ENCODE results near the gene MLC1. TPM values are rescaled to one million over a fixed set of nuclear protein-coding genes. Genes with fewer than 3 reads are reported as not detected.
"Not testable (repeated sequence)": the region's sequence is repeated elsewhere in the genome, so short reads cannot be mapped to it uniquely, and the experiment has no call there.

MLC1 gene
- total RNA-seq, 1 donor, result under 0.01 TPM

GRCh38 chr22:50087646-50088045 is 2.4 kb upstream of the MLC1 start:
- Histone ChIP-seq H3K36me3 (ENCODE audit: insufficient read depth, low read length) (no peaks in the 10 kb centered on the region), H3K4me1 (ENCODE audit: insufficient read depth, low read length) (peaks cover 3% of the 10 kb centered on the region), H3K4me2 (ENCODE audit: insufficient read depth, low read length) (no peak overlapping the region), H3K4me3 (ENCODE audit: insufficient read depth, low read length) (no peak overlapping the region), H3K27ac (ENCODE audit: low read depth, low read length) (no peak overlapping the region), H4K20me1 (ENCODE audit: insufficient read depth, low read length) (no peaks in the 10 kb centered on the region), H3K79me2 (ENCODE audit: insufficient read depth, low read length) (no peaks in the 10 kb centered on the region), H3K27me3 (ENCODE audit: insufficient read depth, low read length) (peaks cover 4% of the 10 kb centered on the region), H3K9me3 (ENCODE audit: low read depth, low read length) (no peaks in the 10 kb centered on the region), H2AFZ (ENCODE audit: low read length) (no peak overlapping the region)
- peak; percentile 43 for DNase-seq (ENCODE audit: insufficient read length, low spot score, missing footprints)
- no peak for TF ChIP-seq CTCF (IDR thresholded peaks at IDR 0.05; ENCODE audit: extremely low read depth, low read depth, low read length)

GRCh38 chr22:50086975-50087374 is 1.7 kb upstream of the MLC1 start:
- H3K4me1 ChIP-seq (ENCODE audit: insufficient read depth, low read length); H3K4me2 ChIP-seq (ENCODE audit: insufficient read depth, low read length); H3K36me3 ChIP-seq (ENCODE audit: insufficient read depth, low read length); H2AFZ ChIP-seq (ENCODE audit: low read length); H3K4me3 ChIP-seq (ENCODE audit: insufficient read depth, low read length); H3K79me2 ChIP-seq (ENCODE audit: insufficient read depth, low read length); DNase-seq (ENCODE audit: insufficient read length, low spot score, missing footprints); H3K9me3 ChIP-seq (ENCODE audit: low read depth, low read length); H4K20me1 ChIP-seq (ENCODE audit: insufficient read depth, low read length); H3K27me3 ChIP-seq (ENCODE audit: insufficient read depth, low read length): not testable (repeated sequence)
- peak overlapping the region; percentile 27 for H3K27ac ChIP-seq (ENCODE audit: low read depth, low read length)

GRCh38 chr22:50086526-50086925 is 1.3 kb upstream of the MLC1 start:
- Histone ChIP-seq H3K36me3 (ENCODE audit: insufficient read depth, low read length) (no peaks in the 10 kb centered on the region), H3K9me3 (ENCODE audit: low read depth, low read length) (no peaks in the 10 kb centered on the region), H3K79me2 (ENCODE audit: insufficient read depth, low read length) (no peaks in the 10 kb centered on the region), H2AFZ (ENCODE audit: low read length) (no peak overlapping the region), H3K4me2 (ENCODE audit: insufficient read depth, low read length) (no peak overlapping the region), H3K27me3 (ENCODE audit: insufficient read depth, low read length) (peaks cover 4% of the 10 kb centered on the region), H3K4me3 (ENCODE audit: insufficient read depth, low read length) (no peak overlapping the region), H4K20me1 (ENCODE audit: insufficient read depth, low read length) (no peaks in the 10 kb centered on the region), H3K27ac (ENCODE audit: low read depth, low read length) (peak overlapping the region; percentile 27), H3K4me1 (ENCODE audit: insufficient read depth, low read length) (peaks cover 3% of the 10 kb centered on the region)
- DNase-seq (ENCODE audit: insufficient read length, low spot score, missing footprints), result peak; percentile 93
- no peak for TF ChIP-seq CTCF (IDR thresholded peaks at IDR 0.05; ENCODE audit: extremely low read depth, low read depth, low read length)

GRCh38 chr22:50084614-50085021 is 608 bp downstream of the MLC1 start:
- Histone ChIP-seq H3K27ac (ENCODE audit: low read depth, low read length) (no peak overlapping the region), H4K20me1 (ENCODE audit: insufficient read depth, low read length) (no peaks in the 10 kb centered on the region), H2AFZ (ENCODE audit: low read length) (no peak overlapping the region), H3K9me3 (ENCODE audit: low read depth, low read length) (no peaks in the 10 kb centered on the region), H3K79me2 (ENCODE audit: insufficient read depth, low read length) (no peaks in the 10 kb centered on the region), H3K27me3 (ENCODE audit: insufficient read depth, low read length) (peaks cover 20% of the 10 kb centered on the region), H3K36me3 (ENCODE audit: insufficient read depth, low read length) (no peaks in the 10 kb centered on the region), H3K4me1 (ENCODE audit: insufficient read depth, low read length) (peaks cover 3% of the 10 kb centered on the region), H3K4me3 (ENCODE audit: insufficient read depth, low read length) (no peak overlapping the region), H3K4me2 (ENCODE audit: insufficient read depth, low read length) (no peak overlapping the region)
- TF ChIP-seq CTCF (IDR thresholded peaks at IDR 0.05; ENCODE audit: extremely low read depth, low read depth, low read length), result no peak
- peak; percentile 69 for DNase-seq (ENCODE audit: insufficient read length, low spot score, missing footprints)

Data from osteoblast (primary cell).